HG03103 (cell line): ENCODE measurements around the gene HDAC6.
"Not testable (repeated sequence)": the region's sequence is repeated elsewhere in the genome, so short reads cannot be mapped to it uniquely, and the experiment has no call there.

Experiments
- ATAC-seq: cut with Tn5 transposase; IDR thresholded peaks from one replicate; pipeline ENCODE4 v1.9.1; 2021; ENCODE audit warnings: low read depth; ENCODE audit not compliant: unreplicated experiment

HDAC6 gene

DNA sequence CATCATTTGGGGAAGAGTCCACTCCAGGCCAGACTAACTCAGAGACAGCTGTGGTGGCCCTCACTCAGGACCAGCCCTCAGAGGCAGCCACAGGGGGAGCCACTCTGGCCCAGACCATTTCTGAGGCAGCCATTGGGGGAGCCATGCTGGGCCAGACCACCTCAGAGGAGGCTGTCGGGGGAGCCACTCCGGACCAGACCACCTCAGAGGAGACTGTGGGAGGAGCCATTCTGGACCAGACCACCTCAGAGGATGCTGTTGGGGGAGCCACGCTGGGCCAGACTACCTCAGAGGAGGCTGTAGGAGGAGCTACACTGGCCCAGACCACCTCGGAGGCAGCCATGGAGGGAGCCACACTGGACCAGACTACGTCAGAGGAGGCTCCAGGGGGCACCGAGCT lies 21.2 kb downstream of the HDAC6 start:
- no peak for ATAC-seq

DNA sequence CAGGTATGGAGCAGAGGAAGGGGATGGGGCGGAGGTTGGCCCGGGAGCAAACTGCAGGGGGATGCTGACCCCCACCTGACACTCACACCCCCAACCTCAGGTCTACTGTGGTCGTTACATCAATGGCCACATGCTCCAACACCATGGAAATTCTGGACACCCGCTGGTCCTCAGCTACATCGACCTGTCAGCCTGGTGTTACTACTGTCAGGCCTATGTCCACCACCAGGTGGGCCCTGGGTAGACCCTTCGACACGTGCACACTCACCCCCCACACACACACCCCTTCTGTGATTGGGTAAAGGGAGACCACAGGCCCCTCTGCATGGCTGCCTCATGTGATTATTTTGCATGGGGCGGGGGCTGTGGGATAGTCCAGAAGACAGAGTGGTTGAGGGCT lies 22.2 kb downstream of the HDAC6 start:
- ATAC-seq, result no peak

DNA sequence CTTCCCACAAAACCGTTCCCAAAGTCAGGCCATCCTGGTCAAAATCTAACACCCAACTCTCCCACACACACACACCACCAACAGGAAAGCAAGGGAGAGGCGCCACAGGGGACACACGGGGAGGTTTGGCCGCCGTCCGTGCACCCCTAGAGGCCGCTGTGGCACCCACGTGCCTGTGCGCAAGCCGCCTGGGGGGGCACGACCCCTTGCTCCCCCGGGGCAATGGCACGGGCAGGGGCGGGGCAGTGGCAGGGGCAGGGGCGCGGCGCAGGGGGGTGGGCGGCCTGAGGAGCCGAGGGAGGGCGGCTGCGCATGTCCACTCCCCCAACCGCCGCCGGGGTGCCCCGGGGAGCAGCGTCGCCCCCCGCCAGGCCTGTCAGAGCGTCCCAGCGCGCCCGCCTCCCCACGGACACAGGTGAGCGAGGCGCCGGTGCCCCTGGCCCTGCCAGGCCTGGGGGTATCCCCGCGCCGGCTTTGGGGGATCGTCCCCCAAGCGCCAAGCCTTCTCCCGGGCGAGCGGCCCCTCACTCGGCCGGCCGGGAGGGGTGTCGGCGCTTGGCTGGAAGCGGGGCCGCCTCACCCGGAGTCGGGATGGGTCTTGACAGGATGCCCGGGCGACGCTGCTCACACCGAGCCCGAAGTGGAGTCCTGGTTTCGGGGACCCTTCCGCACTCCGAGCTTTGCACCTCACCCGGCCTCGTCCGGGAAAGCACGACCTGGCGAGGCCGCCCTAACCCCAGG lies 24.4 kb downstream of the HDAC6 start, which contains the start of gene ERAS:
TSS of gene ERAS (plus strand) at position 379 of the 741 bp plus-strand sequence. CDS start 2,611 bp downstream, outside the sequence.
- no peak for ATAC-seq

DNA sequence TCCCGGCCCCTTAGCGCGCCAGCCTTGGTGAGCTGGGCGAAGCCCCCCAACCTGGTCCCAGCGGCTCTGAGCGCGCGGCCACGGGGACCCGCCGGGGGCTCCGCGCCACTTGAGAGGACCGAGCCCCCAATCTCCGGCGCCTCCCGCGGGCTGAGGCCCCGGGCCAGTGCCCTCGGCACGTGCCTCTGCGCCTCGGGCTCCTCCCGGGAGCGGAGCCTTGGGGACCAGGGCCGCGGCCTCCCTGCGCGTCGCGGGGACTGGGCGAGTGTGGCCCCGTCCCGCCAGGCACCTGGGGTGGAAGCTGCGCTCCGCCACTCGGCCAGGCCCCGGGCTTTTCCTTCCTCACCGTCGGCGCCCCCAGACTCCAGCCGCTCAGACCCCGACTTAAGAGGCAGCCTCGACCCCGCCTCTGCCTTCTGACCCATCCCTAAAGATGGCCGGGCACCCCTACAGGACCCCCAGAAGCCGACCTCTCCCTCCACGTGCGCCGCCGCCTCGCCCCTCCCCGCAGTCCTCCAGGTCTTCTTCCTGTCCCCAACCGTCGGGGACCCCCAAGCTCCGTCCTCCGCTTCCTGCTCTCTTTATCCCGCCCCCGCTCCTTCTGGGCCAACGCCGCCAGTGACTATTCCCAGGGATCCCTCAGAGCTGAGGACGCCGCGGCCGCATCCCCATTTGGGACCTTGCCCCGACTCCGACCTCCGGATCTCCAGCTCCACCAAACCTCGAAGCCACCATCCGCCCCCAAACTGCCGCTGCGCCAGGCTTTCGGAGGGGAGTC lies 25.2 kb downstream of the HDAC6 start:
- no peak for ATAC-seq

DNA sequence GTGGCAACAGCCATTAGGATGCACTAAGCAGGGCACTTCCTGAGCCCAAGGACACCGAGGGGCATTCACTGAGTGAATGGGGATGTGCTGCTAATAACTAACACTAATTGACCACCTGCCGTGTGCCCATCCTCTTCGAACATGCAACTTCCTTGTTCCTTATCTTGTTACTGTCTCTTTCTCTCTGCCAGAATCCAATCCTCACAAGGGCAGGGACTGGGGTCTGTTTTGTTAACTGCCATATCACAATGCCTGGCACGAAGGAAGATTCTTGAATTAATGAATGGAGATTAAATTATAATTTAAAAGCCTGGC lies 25.7 kb downstream of the HDAC6 start:
- no peak for ATAC-seq

DNA sequence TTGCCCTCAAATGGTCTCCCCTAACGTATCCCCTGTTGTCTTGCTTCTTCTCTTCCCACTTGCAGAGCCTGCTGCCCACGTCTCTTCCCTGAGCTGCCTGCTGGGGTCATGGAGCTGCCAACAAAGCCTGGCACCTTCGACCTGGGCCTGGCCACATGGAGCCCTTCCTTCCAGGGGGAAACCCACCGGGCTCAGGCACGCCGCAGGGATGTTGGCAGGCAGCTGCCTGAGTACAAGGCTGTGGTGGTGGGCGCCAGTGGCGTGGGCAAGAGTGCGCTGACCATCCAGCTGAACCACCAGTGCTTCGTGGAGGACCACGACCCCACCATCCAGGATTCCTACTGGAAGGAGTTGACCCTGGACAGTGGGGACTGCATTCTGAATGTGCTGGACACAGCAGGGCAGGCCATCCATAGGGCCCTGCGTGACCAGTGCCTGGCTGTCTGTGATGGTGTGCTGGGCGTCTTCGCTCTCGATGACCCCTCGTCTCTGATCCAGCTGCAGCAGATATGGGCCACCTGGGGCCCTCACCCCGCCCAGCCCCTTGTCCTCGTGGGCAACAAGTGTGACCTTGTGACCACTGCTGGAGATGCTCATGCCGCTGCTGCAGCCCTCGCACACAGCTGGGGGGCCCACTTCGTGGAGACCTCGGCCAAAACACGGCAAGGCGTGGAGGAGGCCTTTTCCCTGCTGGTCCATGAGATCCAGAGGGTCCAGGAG lies 27.3 kb downstream of the HDAC6 start:
- no peak for ATAC-seq

DNA sequence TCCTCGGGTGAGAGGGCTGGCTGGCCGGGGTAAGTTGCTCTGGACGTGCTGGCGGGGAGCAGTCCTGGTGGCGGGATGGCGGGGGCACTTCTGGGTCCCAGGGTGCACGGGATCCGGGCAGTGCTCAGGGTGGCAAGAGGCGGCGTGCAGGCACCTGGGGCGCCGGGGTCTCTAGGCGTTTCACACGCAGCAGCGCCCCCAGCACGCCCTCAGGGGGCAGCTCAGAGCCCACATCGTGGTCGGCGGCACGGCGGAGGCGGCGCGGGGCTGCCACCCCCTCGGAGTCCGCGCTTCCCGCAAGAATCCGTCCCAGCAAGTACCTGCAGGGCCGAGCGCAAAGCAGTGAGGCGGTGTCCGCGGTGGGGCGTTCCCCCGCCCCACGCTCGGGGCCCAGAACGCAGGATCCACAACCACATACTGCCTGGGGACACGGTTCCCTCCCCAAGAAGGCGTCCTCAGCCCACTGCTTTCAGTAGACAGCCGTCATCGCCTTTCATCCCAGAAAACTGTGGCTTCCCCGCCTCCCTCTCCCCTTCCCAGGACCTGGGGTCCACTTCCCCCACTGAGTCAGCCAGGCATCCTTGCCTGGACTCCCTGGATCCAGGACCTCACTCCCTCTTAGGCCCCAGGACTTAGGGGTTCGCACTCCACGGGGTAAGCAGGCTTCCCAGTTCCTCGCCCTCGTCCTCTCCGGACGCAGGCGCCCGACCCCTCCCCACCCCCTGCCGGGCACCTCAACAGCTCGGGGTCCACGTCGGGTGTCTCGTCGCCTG lies 29.5 kb downstream of the HDAC6 start:
- ATAC-seq, result no peak

DNA sequence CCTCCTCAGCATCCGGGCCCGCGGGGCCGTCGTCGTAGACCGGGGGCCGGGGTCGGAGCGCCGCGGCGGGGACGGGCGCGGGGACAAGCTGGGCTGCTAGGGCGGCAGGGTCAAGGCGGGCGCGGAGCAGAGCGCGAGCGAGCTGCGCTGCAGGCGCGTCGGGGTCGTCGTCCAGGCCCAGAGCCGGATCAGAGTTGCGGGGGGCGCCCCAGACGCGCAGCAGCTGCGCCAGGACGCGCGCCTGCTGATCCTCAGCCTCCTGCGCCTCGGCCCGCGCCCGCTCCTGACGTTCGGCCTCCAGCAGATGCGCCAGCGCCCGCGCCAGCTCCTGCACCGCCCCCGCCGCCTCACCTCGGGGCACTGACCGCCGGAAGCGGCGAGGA lies 30.0 kb downstream of the HDAC6 start:
- ATAC-seq, result no peak

DNA sequence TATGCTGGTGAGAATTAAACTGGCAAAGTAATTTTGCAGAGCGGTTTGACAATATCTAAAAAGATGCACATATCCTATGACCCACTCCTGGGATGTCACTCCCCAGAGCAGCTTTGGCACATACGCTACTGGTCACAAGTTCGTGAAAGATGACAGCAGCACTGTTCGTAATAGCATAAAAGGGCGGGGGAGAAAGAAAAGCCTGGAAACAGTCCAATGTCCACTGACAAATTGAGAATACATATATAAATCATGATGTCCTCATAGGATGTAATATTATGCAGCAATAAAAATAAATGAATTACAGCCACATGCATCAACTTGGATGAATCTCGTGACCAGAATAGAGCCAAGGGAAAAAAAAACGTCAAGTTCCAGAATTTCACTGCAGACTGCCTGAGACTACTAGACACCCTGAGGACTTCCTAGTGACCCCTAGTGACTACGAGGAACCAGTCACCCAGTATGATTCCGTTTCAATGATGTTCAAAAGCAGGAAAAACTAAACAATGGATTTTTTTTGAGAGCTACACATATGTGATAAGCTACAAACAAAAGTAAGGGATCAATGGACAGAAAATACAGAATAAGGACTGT lies 31.8 kb downstream of the HDAC6 start:
- no peak for ATAC-seq

DNA sequence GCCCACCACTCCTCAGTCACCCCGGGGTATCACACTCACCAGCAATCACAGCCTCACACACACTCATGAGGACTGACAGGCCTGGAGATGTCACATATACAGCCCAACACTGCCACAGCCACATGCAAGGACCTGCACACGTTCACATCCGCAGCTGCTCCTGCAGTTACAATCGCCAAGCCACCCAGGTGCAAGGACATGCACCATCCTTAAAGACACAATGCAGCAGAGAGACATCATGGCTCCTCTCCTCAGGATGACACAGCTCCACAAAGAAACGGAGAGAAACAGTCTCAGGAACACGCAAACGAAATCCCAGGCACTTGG lies 32.5 kb downstream of the HDAC6 start:
- no peak for ATAC-seq

DNA sequence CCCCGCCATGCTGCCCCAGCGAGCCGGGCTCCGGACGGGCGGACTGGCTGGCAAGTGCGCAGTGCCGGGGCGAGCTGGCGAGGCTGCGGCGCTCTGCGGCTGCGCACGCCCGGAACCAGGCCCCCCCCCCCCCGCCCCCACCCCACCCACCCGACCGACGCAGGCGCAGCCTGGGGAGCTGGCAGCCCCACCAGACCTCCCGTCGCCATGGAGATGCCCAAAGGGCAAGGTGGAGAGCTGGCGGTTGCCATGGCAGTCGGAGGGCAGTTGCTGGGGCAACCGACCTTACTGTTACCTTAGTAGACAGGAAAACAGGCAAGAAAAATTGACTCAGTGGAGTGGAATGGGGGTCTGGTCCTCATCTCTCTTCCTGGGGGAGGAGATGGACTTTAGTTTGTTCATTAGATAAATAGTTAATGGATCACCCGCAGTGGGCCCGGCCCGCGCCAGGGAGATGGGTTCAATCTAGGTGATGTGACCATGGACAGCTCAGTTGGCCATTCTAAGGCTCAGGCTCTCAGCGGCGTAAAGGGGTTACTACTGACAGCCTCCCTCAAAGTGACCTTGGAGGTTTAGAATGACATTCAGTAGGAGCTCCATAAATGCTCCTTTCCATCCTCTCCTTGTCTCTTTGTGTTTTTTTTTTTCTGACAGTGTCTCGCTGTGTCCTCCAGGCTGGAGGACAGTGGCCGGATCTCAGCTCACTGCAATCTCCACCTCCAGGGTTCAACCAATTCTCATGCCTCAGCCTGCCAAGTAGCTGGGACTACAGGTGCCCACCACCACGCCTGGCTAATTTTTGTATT lies 33.9 kb downstream of the HDAC6 start, which contains the start of gene PCSK1N:
TSS of gene PCSK1N (minus strand) at position 87 of the 806 bp plus-strand sequence. CDS start at position 9, 78 bp downstream.
- ATAC-seq, result no peak

DNA sequence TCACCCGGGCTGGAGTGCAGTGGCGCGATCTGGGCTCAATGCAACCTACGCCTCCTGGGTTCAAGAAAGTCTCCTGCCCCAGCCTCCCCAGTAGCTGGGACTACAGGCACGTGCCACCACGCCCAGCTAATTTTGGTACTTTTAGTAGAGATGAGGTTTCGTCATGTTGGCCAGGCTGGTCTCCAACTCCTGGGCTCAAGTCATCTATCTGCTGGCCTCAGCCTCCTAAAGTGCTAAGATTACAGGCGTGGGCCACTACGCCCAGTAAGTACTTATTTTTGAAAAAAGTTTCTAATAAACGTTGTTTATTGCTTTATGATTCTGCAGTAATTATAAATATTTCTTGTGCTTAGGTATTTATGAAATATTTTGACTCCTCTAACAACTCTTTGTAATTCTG lies 37.8 kb downstream of the HDAC6 start:
- ATAC-seq, result no peak

DNA sequence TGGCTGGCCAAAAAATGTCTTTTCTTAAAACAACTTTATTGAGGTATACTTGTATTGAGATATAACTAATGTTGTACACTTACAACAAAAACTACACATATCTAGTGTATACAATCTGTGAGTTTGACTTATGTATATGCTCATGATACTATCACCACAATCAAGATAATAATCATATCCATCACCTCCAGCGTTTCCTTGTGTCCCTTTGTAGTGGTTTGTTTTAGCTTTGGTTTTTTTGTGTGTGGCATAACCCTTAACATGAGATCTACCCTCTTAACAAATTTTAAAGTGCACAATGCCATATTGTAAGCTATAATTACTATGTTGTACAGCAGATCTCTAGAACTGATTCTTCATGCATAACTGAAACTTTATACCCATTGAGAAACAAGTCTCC lies 47.0 kb downstream of the HDAC6 start:
- no peak for ATAC-seq

DNA sequence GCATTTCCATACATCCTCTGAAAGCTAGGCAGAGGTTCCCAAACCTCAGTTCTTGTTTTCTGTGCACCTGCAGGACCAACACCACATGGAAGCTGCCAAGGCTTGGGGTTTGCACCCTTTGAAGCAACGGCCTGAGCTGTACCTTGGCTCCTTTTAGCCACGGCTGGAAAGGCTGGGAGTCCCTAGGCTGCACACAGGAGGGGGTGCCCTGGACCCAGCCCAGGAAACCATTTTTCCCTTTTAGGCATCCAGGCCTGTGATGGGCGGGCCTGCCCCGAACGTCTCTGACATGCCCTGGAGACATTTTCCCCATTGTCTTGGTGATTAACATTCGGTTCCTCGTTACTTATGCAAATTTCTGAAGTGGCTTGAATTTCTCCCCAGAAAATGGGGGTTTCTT lies 51.0 kb downstream of the HDAC6 start:
- no peak for ATAC-seq

DNA sequence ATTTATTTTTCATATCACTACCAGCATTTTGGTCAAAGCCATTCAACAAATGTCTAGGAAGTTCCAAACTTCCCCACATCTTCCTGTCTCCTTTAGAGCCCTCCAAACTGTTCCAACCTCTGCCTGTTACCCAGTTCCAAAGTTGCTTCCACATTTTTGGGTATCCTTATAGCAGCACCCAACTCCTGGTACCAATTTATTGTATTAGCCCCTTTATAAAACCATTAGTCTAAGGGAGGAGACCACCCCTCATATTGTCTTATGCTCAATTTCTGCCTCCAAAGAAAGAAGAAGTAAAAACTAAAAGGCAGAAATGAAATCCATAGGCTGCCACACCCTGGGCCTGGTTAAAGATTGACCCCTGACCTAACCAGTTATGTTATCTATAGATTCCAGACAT lies 51.6 kb downstream of the HDAC6 start:
- not testable (repeated sequence) for ATAC-seq

DNA sequence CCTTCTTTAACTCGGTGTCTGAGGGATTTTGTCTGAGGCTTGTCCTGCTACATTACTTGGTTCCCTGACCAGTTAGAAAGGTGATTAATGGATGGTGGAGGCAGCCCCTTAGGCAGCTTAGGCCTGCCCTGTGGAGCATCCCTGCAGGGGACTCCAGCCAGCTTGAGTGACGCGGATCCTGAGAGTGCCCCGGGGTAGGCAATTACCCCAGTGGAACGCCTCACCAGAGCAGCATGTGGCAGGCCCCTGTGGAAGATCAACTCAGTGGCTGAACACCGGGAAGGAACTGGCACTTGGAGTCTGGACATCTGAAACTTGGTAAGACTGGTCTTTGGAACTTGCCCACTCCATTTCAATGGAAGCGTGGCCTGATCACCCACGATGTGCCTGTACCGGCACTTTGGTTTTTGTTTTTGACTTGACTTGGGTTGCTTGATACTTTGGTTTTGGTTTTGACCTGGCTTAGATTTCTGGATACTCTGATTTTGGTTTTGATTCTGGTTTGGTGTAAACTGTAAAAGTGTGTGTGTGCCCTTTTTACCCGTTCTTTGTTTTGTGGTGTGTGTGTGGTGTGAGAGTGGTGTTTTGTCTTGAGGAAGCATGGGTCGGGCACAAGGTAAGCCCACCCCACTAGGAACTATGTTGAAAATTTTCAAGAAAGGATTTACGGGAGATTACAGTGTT lies 52.4 kb downstream of the HDAC6 start:
- ATAC-seq, result not testable (repeated sequence)

DNA sequence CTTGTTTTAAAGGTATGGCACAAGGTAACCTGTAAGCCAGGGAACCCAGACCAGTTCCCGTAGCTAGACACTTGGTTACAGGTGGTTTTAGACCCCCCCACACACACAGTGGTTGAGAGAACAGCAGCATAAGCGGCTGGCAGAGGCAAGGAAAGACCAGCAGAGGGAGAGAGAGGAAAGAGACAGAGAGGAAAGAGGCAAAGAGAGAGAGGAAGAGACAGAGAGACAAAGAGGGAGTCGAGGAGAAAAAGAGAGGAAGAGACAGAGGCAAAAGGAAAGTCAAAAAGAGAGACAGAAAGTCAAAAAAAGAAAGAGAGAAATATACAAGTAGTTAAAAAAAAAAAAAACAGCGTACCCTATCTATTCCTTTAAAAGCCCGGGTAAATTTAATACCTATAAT lies 53.0 kb downstream of the HDAC6 start:
- ATAC-seq, result no peak

DNA sequence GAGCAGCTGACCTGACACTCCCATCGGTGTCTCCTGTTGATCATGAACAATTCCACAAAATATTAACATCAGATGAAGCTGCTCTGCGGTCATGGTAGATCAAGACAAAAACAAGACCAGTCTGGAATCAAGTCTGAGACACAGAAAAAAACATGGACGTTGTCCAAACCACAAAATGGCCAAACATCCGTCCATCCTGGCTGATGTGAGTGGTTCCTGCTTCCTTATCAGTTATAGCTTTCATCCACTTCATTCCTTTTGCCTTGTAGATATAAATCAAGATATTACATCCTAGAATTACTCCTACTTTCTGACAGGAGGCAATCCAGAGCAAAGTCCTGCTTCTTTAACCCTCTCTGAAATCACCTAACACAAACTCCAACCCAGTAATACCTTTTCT lies 62.3 kb downstream of the HDAC6 start:
- no peak for ATAC-seq

DNA sequence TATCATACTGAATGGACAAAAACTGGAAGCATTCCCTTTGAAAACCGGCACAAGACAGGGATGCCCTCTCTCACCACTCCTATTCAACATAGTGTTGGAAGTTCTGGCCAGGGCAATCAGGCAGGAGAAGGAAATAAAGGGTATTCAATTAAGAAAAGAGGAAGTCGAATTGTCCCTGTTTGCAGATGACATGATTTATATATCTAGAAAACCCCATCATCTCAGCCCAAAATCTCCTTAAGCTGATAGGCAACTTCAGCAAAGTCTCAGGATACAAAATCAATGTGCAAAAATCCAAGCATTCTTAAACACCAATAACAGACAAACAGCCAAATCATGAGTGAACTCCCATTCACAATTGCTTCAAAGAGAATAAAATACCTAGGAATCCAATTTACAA lies 70.2 kb downstream of the HDAC6 start:
- not testable (repeated sequence) for ATAC-seq
